GM18951 (cell line): ENCODE results near the gene CLIC1.

Experiments used
- POLR2A ChIP-seq: IDR thresholded peaks from 4 replicates; pipeline ENCODE4 v1.6.1; 2011; ENCODE audit warnings: mild to moderate bottlenecking; ENCODE audit not compliant: insufficient read length, insufficient read depth; ENCODE audit errors: extremely low read depth
- in situ Hi-C: fragments of 300-500 bp; cut with MboI; formaldehyde crosslinking; loops from one replicate; pipeline ENCODE4 v1.12.0; 2022; ENCODE audit warnings: low sequenced_read_pairs, mixed read lengths, inconsistent platforms; ENCODE audit not compliant: unreplicated experiment

Gene CLIC1

GRCh38 chr6:31689249-31690110, 46.9 kb downstream of the CLIC1 start:
- no peak for TF ChIP-seq POLR2A
- in situ Hi-C loops: no loop called here

- TF ChIP-seq POLR2A: no peak
- in situ Hi-C loops: no loop called here
Measured at GRCh38 chr6:31687860-31688693, 48.3 kb downstream of the CLIC1 start.

- no peak for TF ChIP-seq POLR2A
- in situ Hi-C loops: no loop called here
Measured at GRCh38 chr6:31687321-31687720, 49.0 kb downstream of the CLIC1 start.

GRCh38 chr6:31686483-31686882, 49.8 kb downstream of the CLIC1 start:
- in situ Hi-C loops: no loop called here
- no peak for TF ChIP-seq POLR2A

GRCh38 chr6:31683591-31683990, 52.7 kb downstream of the CLIC1 start:
- in situ Hi-C loops: no loop called here
- no peak for TF ChIP-seq POLR2A

- TF ChIP-seq POLR2A: peak; percentile 36
- in situ Hi-C loops: no loop called here
Measured at GRCh38 chr6:31681135-31681671, 55.1 kb downstream of the CLIC1 start.
